Mucosa of descending colon (tissue), 3 donors: ENCODE results near the gene DCAF5. TPM values are rescaled to one million over a fixed set of nuclear protein-coding genes. Genes with fewer than 3 reads are reported as not detected.

ENCODE experiments used
- ATAC-seq: fragments of 200-7000 bp; cut with Tn5 transposase; one replicate; pipeline ENCODE4 v1.9.1; 2020; ENCODE audit warnings: mild to moderate bottlenecking, moderate library complexity
- DNase-seq, 3 donors: peaks; one replicate each; pipeline ENCODE4 v3.0.0-alpha.2; 2020
- H3K36me3 ChIP-seq: fragments of 200-600 bp; one replicate; pipeline ENCODE4 v1.8.0; 2021; ENCODE audit warnings: low read depth, mild to moderate bottlenecking
- H3K4me1 ChIP-seq: fragments of 200-600 bp; one replicate; pipeline ENCODE4 v1.8.0; 2021; ENCODE audit warnings: low read depth, mild to moderate bottlenecking
- H3K4me3 ChIP-seq: fragments of 200-600 bp; one replicate; pipeline ENCODE4 v1.8.0; 2021; ENCODE audit warnings: mild to moderate bottlenecking
- H3K9me3 ChIP-seq: fragments of 200-600 bp; one replicate; pipeline ENCODE4 v1.8.0; 2021; ENCODE audit warnings: mild to moderate bottlenecking
- CTCF ChIP-seq: fragments of 200-600 bp; IDR thresholded peaks from one replicate; pipeline ENCODE4 v1.8.0; 2022; ENCODE audit warnings: antibody characterized with exemption, mild to moderate bottlenecking
- intact Hi-C, 2 donors: fragments of 100-400 bp; cut with DNase I in 1 of 2; cut with micrococcal nuclease in 1 of 2; formaldehyde crosslinking; loops; one replicate each; pipeline versions ENCODE4 v1.11.0 to v1.11.1; 2022; cut with DNase I, micrococcal nuclease
- total RNA-seq, 3 donors: library from RNA; stranded (reverse); fragmentation: NEBNext Ultra II Directional in 2 of 3; extraction: Animal tissue kit (Norgen Biotek cat#: 25700) in 2 of 3; gene quantifications; one replicate each; pipeline versions ENCODE4 v1.2.1 to v1.2.4, GENCODE V29; 2021 to 2023
- donor health status: DM: no; HTN: no; CAD: no; lungs with moderate emphysema.
- donor health status: DM: no; HTN: no; CAD: no.
- donor health status: DM: no; HTN: yes; CAD: no.

Gene DCAF5
- total RNA-seq, 3 donors from 2014 or later = 36.4 to 71.4 (median 46.9) TPM

GRCh38 chr14:69161590-69161989 lies 8.7 kb upstream of the DCAF5 start:
- TF ChIP-seq CTCF = no peak
- H3K4me1 ChIP-seq = no peaks in the 10 kb centered on the region
- H3K36me3 ChIP-seq = no peaks in the 10 kb centered on the region
- H3K4me3 ChIP-seq = no peak overlapping the region
- ATAC-seq = no peak
- H3K9me3 ChIP-seq = no peaks in the 10 kb centered on the region
- intact Hi-C loops = no loop called here
- no peak for DNase-seq

- no peaks in the 10 kb centered on the region for H3K9me3 ChIP-seq
- ATAC-seq (no peak), DNase-seq (no peak)
- H3K36me3 ChIP-seq = no peaks in the 10 kb centered on the region
- H3K4me3 ChIP-seq = no peak overlapping the region
- no peak for TF ChIP-seq CTCF
- intact Hi-C loops = no loop called here
- peaks cover 5% of the 10 kb centered on the region for H3K4me1 ChIP-seq
Observed at GRCh38 chr14:69156224-69156623, 3.3 kb upstream of the DCAF5 start.

GRCh38 chr14:69154779-69155178 lies 1.9 kb upstream of the DCAF5 start:
- intact Hi-C loops = no loop called here
- H3K4me1 ChIP-seq = peaks cover 17% of the 10 kb centered on the region
- DNase-seq = no peak
- ATAC-seq = no peak
- no peak overlapping the region for H3K4me3 ChIP-seq
- no peaks in the 10 kb centered on the region for H3K36me3 ChIP-seq
- H3K9me3 ChIP-seq = no peaks in the 10 kb centered on the region
- TF ChIP-seq CTCF = no peak

GRCh38 chr14:69153873-69154270 lies 953 bp upstream of the DCAF5 start:
- Histone ChIP-seq H3K36me3 (no peaks in the 10 kb centered on the region), H3K4me1 (peaks cover 17% of the 10 kb centered on the region), H3K4me3 (peak overlapping the region; percentile 87), H3K9me3 (no peaks in the 10 kb centered on the region)
- intact Hi-C loops = no loop called here
- no peak for TF ChIP-seq CTCF
- ATAC-seq = no peak
- peak; percentile 25 to 47 (median 34) for DNase-seq

GRCh38 chr14:69153152-69153872 lies 393 bp upstream of the DCAF5 start:
- H3K36me3 ChIP-seq = no peaks in the 10 kb centered on the region
- DNase-seq = no peak
- peaks cover 17% of the 10 kb centered on the region for H3K4me1 ChIP-seq
- TF ChIP-seq CTCF = no peak
- intact Hi-C loops = no loop called here
- H3K4me3 ChIP-seq = peak overlapping the region; percentile 87
- ATAC-seq = peak; percentile 96
- no peaks in the 10 kb centered on the region for H3K9me3 ChIP-seq
